ENCODE data around the gene GATA3. TPM values are rescaled to one million over a fixed set of nuclear protein-coding genes. Genes with fewer than 3 reads are reported as not detected.

Gene GATA3
- total and polyA plus RNA-seq, 9 of the 15 experiments (the other 6 are each of a cell fraction or from before 2014, with no cell fraction given), result 0.01 to 0.24 (median 0.09) TPM; not detected in 6

GRCh38 chr10:8057636-8058273 lies 3.3 kb downstream of the GATA3 start (continued):
- TF ChIP-seq MYC (IDR thresholded peaks at IDR 0.05; ENCODE audit: low read depth, low read length), result no peak
- no peak for TF ChIP-seq MYC (CRISPR knock-in tag; IDR thresholded peaks at IDR 0.05; ENCODE audit: borderline replicate concordance, low read depth)
- TF ChIP-seq ZNF277 (CRISPR knock-in tag; IDR thresholded peaks at IDR 0.05; ENCODE audit: borderline replicate concordance), result no peak
- TF ChIP-seq PPARD (CRISPR knock-in tag; IDR thresholded peaks at IDR 0.05), result no peak
- no peak for TF ChIP-seq MAFG (tag; conservative IDR thresholded peaks at IDR 0.05)
- TF ChIP-seq KDM5B (IDR thresholded peaks at IDR 0.05; ENCODE audit: insufficient replicate concordance, low read depth, low read length), result no peak

- Histone ChIP-seq H3K4me1 (replicated peaks in 1 of 2; ENCODE audit: control insufficient read depth in 2 of 2, insufficient read depth in 2 of 2, low read length in 2 of 2) (peaks cover 0 to 12% of the 10 kb centered on the region in 2 experiments; a peak in 3 of 5 replicates), H3K27me3 (ENCODE audit: control insufficient read depth in 2 of 2, insufficient read depth in 2 of 2, low read length in 2 of 2) (peaks cover 36 to 60% of the 10 kb centered on the region in 2 experiments), H3K9me3 (replicated peaks; ENCODE audit: control insufficient read depth, insufficient read depth, low read depth, low read length) (0 out of 2 replicates have a peak, but pooled peaks cover 2% of the 10 kb centered on the region), H3K4me2 (ENCODE audit: insufficient read depth, low read length) (no peak overlapping the region), H3K79me2 (ENCODE audit: control insufficient read depth, insufficient read depth, low read length) (no peaks in the 10 kb centered on the region), H4K20me1 (replicated peaks; ENCODE audit: control insufficient read depth, insufficient read depth, low read length) (no peaks in the 10 kb centered on the region), H3K27ac (ENCODE audit: extremely low read depth, low read depth, low read length) (no peak overlapping the region), H2AFZ (ENCODE audit: low read depth, low read length) (no peak overlapping the region), H3K4me3 (no peak overlapping the region), H3K9me1 (ENCODE audit: control insufficient read depth, insufficient read depth, low read length) (no peaks in the 10 kb centered on the region), H3K36me3 (ENCODE audit: control insufficient read depth, insufficient read depth, low read length) (no peaks in the 10 kb centered on the region), H3K9ac (ENCODE audit: insufficient read depth in 1 of 2, low read depth in 2 of 2, low read length in 2 of 2) (no peak overlapping the region; a peak in 1 of 4 replicates)
- in situ Hi-C loops (cut with MboI), result no loop called here
- ATAC-seq, result no peak
- TF ChIP-seq HNRNPK (IDR thresholded peaks at IDR 0.05; ENCODE audit: low read depth, low read length, poor library complexity, severe bottlenecking), result no peak
- TF ChIP-seq ZSCAN29 (IDR thresholded peaks at IDR 0.05), result no peak
- TF ChIP-seq ARID3B (CRISPR knock-in tag; IDR thresholded peaks at IDR 0.05; ENCODE audit: borderline replicate concordance), result no peak
- intact Hi-C loops (cut with micrococcal nuclease), result no loop called here
- no TSS peak for BruUV-seq (replicated peaks)
- 14% methylated on average over 20 of the region's 45 CpGs for WGBS (ENCODE audit: insufficient coverage, low coverage, missing lambda C conversion rate)
- no peak for DNase-seq (ENCODE audit: extremely low read depth in 1 of 4, low spot score in 3 of 4)
- CTCF ChIA-PET (ENCODE audit: low intra/inter-chr PET ratio), result no interaction called here
- POLR2A ChIA-PET, result interaction anchor here (0.6 to 0.8 kb wide), 2 partner anchors 21 to 23 kb away, joined by 3 to 4 read pairs; no protein-coding TSS in a partner anchor
- no peak for FAIRE-seq
These were observed 4.0 kb downstream of the GATA3 start for GRCh38 chr10:8058274-8059111.
